A673 (cell line): Measurements from ENCODE around the gene BCL7A. TPM values are rescaled to one million over a fixed set of nuclear protein-coding genes. Genes with fewer than 3 reads are reported as not detected.

Source experiments
- BruUV-seq: library from RNA; stranded (reverse); fragments of 400-500 nt; replicated peaks from 2 replicates; lab custom pipeline; 2021; lab: Mats Ljungman, UMichigan
- CTCF ChIA-PET: fragments of 300-600 bp; sonication (Branson Sonifier 250); formaldehyde crosslinking; loops from one replicate; lab custom pipeline; 2022; ENCODE audit warnings: antibody characterized with exemption; lab: Charles Lee
- POLR2A ChIA-PET: fragments of 300-600 bp; sonication (Branson Sonifier 250); formaldehyde crosslinking; loops from one replicate; lab custom pipeline; 2022; ENCODE audit warnings: antibody characterized with exemption; ENCODE audit not compliant: low non-redundant PET; lab: Charles Lee
- DNase-seq: peaks from one replicate; pipeline ENCODE4 v3.0.0-alpha.2; 2015; ENCODE audit warnings: low spot score
- H3K27ac ChIP-seq: fragments of 200-600 bp; sonication (generic); 2 replicates; pipeline ENCODE4 v1.5.1; 2016; ENCODE audit warnings: mixed run types, low read depth, mild to moderate bottlenecking, mixed read lengths, antibody characterized with exemption, low read length; ENCODE audit not compliant: poor library complexity, severe bottlenecking
- H3K27me3 ChIP-seq: fragments of 200-600 bp; sonication (generic); replicated peaks from 2 replicates; pipeline ENCODE4 v1.6.1; 2017; ENCODE audit warnings: mixed run types, low read depth, mild to moderate bottlenecking, mixed read lengths, antibody characterized with exemption, low read length; ENCODE audit not compliant: insufficient read depth, poor library complexity
- H3K36me3 ChIP-seq: fragments of 200-600 bp; sonication (generic); 2 replicates; pipeline ENCODE4 v1.6.1; 2016; ENCODE audit warnings: mixed run types, mild to moderate bottlenecking, mixed read lengths, antibody characterized with exemption, low read length; ENCODE audit not compliant: insufficient read depth, poor library complexity, severe bottlenecking
- H3K4me1 ChIP-seq: fragments of 200-600 bp; sonication (generic); 2 replicates; pipeline ENCODE4 v1.6.1; 2017; ENCODE audit warnings: mixed run types, mild to moderate bottlenecking, mixed read lengths, antibody characterized with exemption, low read length; ENCODE audit not compliant: insufficient read depth, poor library complexity, severe bottlenecking
- H3K4me3 ChIP-seq: fragments of 200-600 bp; sonication (generic); 2 replicates; pipeline ENCODE4 v1.5.1; 2016; ENCODE audit warnings: low read depth, mixed run types, mild to moderate bottlenecking, mixed read lengths, low read length; ENCODE audit not compliant: poor library complexity, severe bottlenecking
- H3K9me3 ChIP-seq: fragments of 200-600 bp; sonication (generic); 2 replicates; pipeline ENCODE4 v1.6.1; 2016; ENCODE audit warnings: mixed run types, low read depth, mild to moderate bottlenecking, mixed read lengths, antibody characterized with exemption, low read length; ENCODE audit not compliant: poor library complexity, severe bottlenecking
- EZH2 ChIP-seq: fragments of 200-600 bp; sonication (generic); IDR thresholded peaks from 2 replicates; pipeline ENCODE4 v1.6.1; 2017; ENCODE audit warnings: borderline replicate concordance, low read depth, mild to moderate bottlenecking, mixed read lengths, antibody characterized with exemption, low read length; ENCODE audit not compliant: poor library complexity, severe bottlenecking
- intact Hi-C: fragments of 100-400 bp; cut with micrococcal nuclease; formaldehyde crosslinking; loops from one replicate; pipeline ENCODE4 v1.10.0; 2022; ENCODE audit not compliant: unreplicated experiment
- total RNA-seq: library from RNA; stranded (reverse); gene quantifications from 2 replicates; pipeline ENCODE4 v1.2.3, GENCODE V29; 2021
- TF ChIP-seq, protein P1 (sequence below): fragments of 300-800, 200-600 bp; sonication (generic); conservative IDR thresholded peaks from 2 replicates; pipeline ENCODE4 v1.5.1; 2017; ENCODE audit warnings: low read depth, mild to moderate bottlenecking, antibody characterized with exemption, low read length, moderate library complexity, mixed read lengths

The BCL7A gene
- total RNA-seq, 1 experiment from 2014 or later: 40.7 TPM

DNA sequence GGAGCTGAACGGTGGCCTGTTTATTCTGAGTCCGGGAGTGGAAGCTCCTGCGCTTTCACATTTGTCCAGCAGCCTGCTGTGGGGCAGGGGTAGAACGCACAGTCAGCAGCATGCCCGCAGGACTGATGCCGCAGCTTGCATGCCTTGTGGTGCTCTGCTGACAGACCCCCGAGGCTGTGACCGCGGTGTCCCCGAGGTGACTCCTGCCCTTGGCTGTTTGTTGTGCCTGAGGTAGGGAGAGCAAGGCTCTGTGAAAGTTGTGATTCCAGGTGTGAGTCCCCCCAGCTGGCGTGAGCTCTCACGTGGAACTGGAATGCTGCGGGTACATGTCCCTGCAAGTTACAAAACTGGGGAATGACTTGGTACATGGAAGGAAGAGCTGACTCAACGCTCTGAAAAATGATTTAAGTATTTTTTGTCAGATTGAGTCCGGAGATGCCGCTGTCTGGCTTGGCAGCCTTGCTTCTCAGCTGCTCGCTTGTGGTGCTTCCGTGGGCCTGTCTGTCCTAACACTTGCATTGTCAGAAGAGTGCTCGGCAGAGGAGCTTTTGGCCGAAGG lies 75.0 kb downstream of the BCL7A start:
- ChIA-PET CTCF (no interaction called here), POLR2A (no interaction called here)
- Histone ChIP-seq H3K27me3 (no peaks in the 10 kb centered on the region), H3K4me3 (no peak overlapping the region), H3K9me3 (no peaks in the 10 kb centered on the region), H3K27ac (no peak overlapping the region), H3K4me1 (peaks cover 13% of the 10 kb centered on the region), H3K36me3 (no peaks in the 10 kb centered on the region)
- no peak for DNase-seq
- no TSS peak for BruUV-seq
- no peak for TF ChIP-seq EZH2
- TF ChIP-seq, protein P1, sequence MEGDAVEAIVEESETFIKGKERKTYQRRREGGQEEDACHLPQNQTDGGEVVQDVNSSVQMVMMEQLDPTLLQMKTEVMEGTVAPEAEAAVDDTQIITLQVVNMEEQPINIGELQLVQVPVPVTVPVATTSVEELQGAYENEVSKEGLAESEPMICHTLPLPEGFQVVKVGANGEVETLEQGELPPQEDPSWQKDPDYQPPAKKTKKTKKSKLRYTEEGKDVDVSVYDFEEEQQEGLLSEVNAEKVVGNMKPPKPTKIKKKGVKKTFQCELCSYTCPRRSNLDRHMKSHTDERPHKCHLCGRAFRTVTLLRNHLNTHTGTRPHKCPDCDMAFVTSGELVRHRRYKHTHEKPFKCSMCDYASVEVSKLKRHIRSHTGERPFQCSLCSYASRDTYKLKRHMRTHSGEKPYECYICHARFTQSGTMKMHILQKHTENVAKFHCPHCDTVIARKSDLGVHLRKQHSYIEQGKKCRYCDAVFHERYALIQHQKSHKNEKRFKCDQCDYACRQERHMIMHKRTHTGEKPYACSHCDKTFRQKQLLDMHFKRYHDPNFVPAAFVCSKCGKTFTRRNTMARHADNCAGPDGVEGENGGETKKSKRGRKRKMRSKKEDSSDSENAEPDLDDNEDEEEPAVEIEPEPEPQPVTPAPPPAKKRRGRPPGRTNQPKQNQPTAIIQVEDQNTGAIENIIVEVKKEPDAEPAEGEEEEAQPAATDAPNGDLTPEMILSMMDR: no peak
- intact Hi-C loops: no loop called here

DNA sequence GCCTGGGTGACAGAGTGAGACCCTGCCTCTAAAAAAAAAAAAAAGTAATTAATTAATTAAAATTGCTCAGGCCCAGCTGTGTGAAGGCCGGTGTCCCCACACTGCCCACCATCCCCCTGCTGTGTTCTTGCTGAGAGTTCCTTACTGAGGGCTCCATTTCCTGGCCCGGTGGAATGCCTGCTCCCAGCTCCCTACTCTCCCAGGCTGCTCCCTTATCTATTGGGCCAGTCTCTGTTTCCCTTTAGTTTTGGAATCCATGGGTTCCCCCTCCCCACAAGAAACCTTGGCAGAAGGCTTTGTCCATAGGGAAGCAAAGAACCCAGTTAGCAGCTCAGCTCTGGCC lies 75.9 kb downstream of the BCL7A start:
- no TSS peak for BruUV-seq

GRCh38 chr12:122097927-122098756 lies 76.5 kb downstream of the BCL7A start:
- Histone ChIP-seq H3K36me3 (no peaks in the 10 kb centered on the region), H3K9me3 (no peaks in the 10 kb centered on the region), H3K27me3 (no peaks in the 10 kb centered on the region), H3K27ac (no peak overlapping the region), H3K4me1 (peaks cover 13% of the 10 kb centered on the region), H3K4me3 (no peak overlapping the region)
- ChIA-PET CTCF (no interaction called here), POLR2A (no interaction called here)
- TF ChIP-seq, protein P1: no peak
- TF ChIP-seq EZH2: no peak
- intact Hi-C loops: no loop called here
- DNase-seq: no peak
- BruUV-seq: no TSS peak

More for the DNA sequence above, 75.9 kb downstream of the BCL7A start:
- ChIA-PET POLR2A (no interaction called here), CTCF (no interaction called here)
- Histone ChIP-seq H3K4me3 (no peak overlapping the region), H3K27ac (no peak overlapping the region), H3K36me3 (no peaks in the 10 kb centered on the region), H3K4me1 (peaks cover 13% of the 10 kb centered on the region), H3K27me3 (no peaks in the 10 kb centered on the region), H3K9me3 (no peaks in the 10 kb centered on the region)
- intact Hi-C loops: no loop called here
- no peak for TF ChIP-seq EZH2
- TF ChIP-seq, protein P1: no peak
- DNase-seq: no peak
